IMR-90 (cell line): ENCODE results near the gene ZNF43. TPM values are rescaled to one million over a fixed set of nuclear protein-coding genes. Genes with fewer than 3 reads are reported as not detected.

ENCODE experiments used
- ATAC-seq: fragments of 200-7000 bp; cut with Tn5 transposase; 2 replicates; pipeline ENCODE4 v1.9.1; 2020; ENCODE audit warnings: low read depth, mild to moderate bottlenecking, moderate library complexity
- BruUV-seq: library from RNA; stranded (reverse); fragments of 400-500 nt; replicated peaks from 2 replicates; lab custom pipeline; 2021; lab: Mats Ljungman, UMichigan
- CTCF ChIA-PET: fragments of 300-600 bp; formaldehyde crosslinking; extraction: SDS; loops from one replicate; lab custom pipeline; 2021; ENCODE audit warnings: antibody characterized with exemption; lab: Yijun Ruan, JAX
- POLR2A ChIA-PET: fragments of 300-600 bp; sonication (Branson Sonifier 250); formaldehyde crosslinking; loops from one replicate; lab custom pipeline; 2022; ENCODE audit warnings: antibody characterized with exemption; ENCODE audit not compliant: unreplicated experiment; lab: Charles Lee
- DNase-seq: peaks from one replicate; pipeline ENCODE4 v3.0.0; 2013
- H2AFZ ChIP-seq: replicated peaks from 2 replicates; pipeline ENCODE3; 2013; ENCODE audit warnings: low read length, mild to moderate bottlenecking; ENCODE audit not compliant: poor library complexity
- H2AK5ac ChIP-seq: 2 replicates; pipeline ENCODE4 v1.6.1; 2013; ENCODE audit warnings: low read depth, low read length, inconsistent platforms
- H2AK9ac ChIP-seq: replicated peaks from 2 replicates; pipeline ENCODE3; 2013; ENCODE audit warnings: mild to moderate bottlenecking, low read depth, low read length, moderate library complexity; ENCODE audit not compliant: poor library complexity
- H2BK120ac ChIP-seq: 2 replicates; pipeline ENCODE4 v1.6.1; 2013; ENCODE audit warnings: low read depth, low read length, inconsistent platforms
- H2BK15ac ChIP-seq: 3 replicates; pipeline ENCODE4 v1.6.1; 2013; ENCODE audit warnings: low read depth, low read length, inconsistent platforms
- H2BK20ac ChIP-seq: 2 replicates; pipeline ENCODE4 v1.6.1; 2013; ENCODE audit warnings: low read depth, mild to moderate bottlenecking, inconsistent platforms, low read length, moderate library complexity
- H2BK5ac ChIP-seq: 2 replicates; pipeline ENCODE4 v1.6.1; 2013; ENCODE audit warnings: mild to moderate bottlenecking, low read depth, low read length, inconsistent platforms; ENCODE audit not compliant: poor library complexity, severe bottlenecking
- H3K14ac ChIP-seq: replicated peaks from 2 replicates; pipeline ENCODE4 v1.6.1; 2013; ENCODE audit warnings: low read depth, low read length, inconsistent platforms
- H3K18ac ChIP-seq: 2 replicates; pipeline ENCODE4 v1.6.1; 2013; ENCODE audit warnings: low read depth, low read length, control low read depth
- H3K23ac ChIP-seq: 2 replicates; pipeline ENCODE4 v1.6.1; 2013; ENCODE audit warnings: low read depth, low read length, inconsistent platforms
- H3K27ac ChIP-seq: 2 replicates; pipeline ENCODE4 v1.5.1; 2013; ENCODE audit warnings: mild to moderate bottlenecking, control low read depth, low read length; ENCODE audit not compliant: insufficient read depth
- H3K27me3 ChIP-seq: 2 replicates; pipeline ENCODE4 v1.6.1; 2013; ENCODE audit warnings: low read length; ENCODE audit not compliant: control insufficient read depth, insufficient read depth
- H3K36me3 ChIP-seq: 2 replicates; pipeline ENCODE4 v1.6.1; 2013; ENCODE audit warnings: low read length, mixed read lengths; ENCODE audit not compliant: control insufficient read depth, insufficient read depth
- H3K4ac ChIP-seq: 2 replicates; pipeline ENCODE4 v1.6.1; 2013; ENCODE audit warnings: low read depth, low read length, inconsistent platforms
- H3K4me1 ChIP-seq: 2 replicates; pipeline ENCODE4 v1.6.1; 2013; ENCODE audit warnings: low read length, mixed read lengths; ENCODE audit not compliant: control insufficient read depth, insufficient read depth
- H3K4me2 ChIP-seq: 2 replicates; pipeline ENCODE4 v1.6.1; 2013; ENCODE audit warnings: low read depth, mild to moderate bottlenecking, control low read depth, low read length, moderate library complexity
- H3K4me3 ChIP-seq: 2 replicates; pipeline ENCODE4 v1.5.1; 2013; ENCODE audit warnings: low read depth, mild to moderate bottlenecking, control low read depth, low read length, moderate library complexity; ENCODE audit not compliant: insufficient read depth
- H3K56ac ChIP-seq: 2 replicates; pipeline ENCODE4 v1.6.1; 2013; ENCODE audit warnings: low read length, inconsistent platforms; ENCODE audit not compliant: insufficient read depth; ENCODE audit errors: extremely low read depth
- H3K79me1 ChIP-seq, 2 experiments: 2 replicates each; pipeline ENCODE4 v1.6.1; 2013; ENCODE audit warnings: low read length in 2 of 2, inconsistent platforms in 1 of 2, low read depth in 1 of 2
- H3K9ac ChIP-seq: 2 replicates; pipeline ENCODE4 v1.6.1; 2013; ENCODE audit warnings: low read depth, low read length, control low read depth
- H3K9me1 ChIP-seq: 2 replicates; pipeline ENCODE4 v1.6.1; 2013; ENCODE audit warnings: low read length, inconsistent platforms; ENCODE audit not compliant: insufficient read depth
- H3K9me3 ChIP-seq: 2 replicates; pipeline ENCODE4 v1.6.1; 2013; ENCODE audit warnings: low read length; ENCODE audit not compliant: control insufficient read depth, insufficient read depth
- H4K20me1 ChIP-seq: 2 replicates; pipeline ENCODE4 v1.6.1; 2013; ENCODE audit warnings: low read length, inconsistent platforms; ENCODE audit not compliant: insufficient read depth
- H4K5ac ChIP-seq: 2 replicates; pipeline ENCODE4 v1.6.1; 2013; ENCODE audit warnings: mild to moderate bottlenecking, low read depth, low read length, control low read depth
- H4K8ac ChIP-seq, 2 experiments: 2 replicates each; pipeline ENCODE4 v1.6.1; 2013; ENCODE audit warnings: low read depth in 2 of 2, low read length in 2 of 2, control low read depth in 1 of 2, inconsistent platforms in 1 of 2
- H4K91ac ChIP-seq: 2 replicates; pipeline ENCODE4 v1.6.1; 2013; ENCODE audit warnings: low read depth, low read length, inconsistent platforms; ENCODE audit not compliant: insufficient read depth
- MAZ ChIP-seq: IDR thresholded peaks from 2 replicates; pipeline ENCODE4 v1.6.1; 2012; ENCODE audit warnings: low read depth, mild to moderate bottlenecking, low read length, improper control_type of control experiment, moderate library complexity, borderline replicate concordance
- NFE2L2 ChIP-seq: fragments of 150-350 bp; IDR thresholded peaks from 2 replicates; pipeline ENCODE4 v1.6.1; 2016; ENCODE audit warnings: low read depth, mild to moderate bottlenecking, low read length
- WGBS, 2 experiments: methylation state at CpG; one replicate each; pipeline versions ENCODE4 v1.1.5 to v1.1.7; 2013; ENCODE audit warnings: missing lambda C conversion rate in 2 of 2; ENCODE audit not compliant: insufficient read length in 1 of 2; ENCODE audit errors: extremely low coverage in 2 of 2; 5-methylcytosine and 5-hydroxymethylcytosine counted together
- dilution Hi-C: fragments of 300-500 bp; cut with HindIII; formaldehyde crosslinking; loops from one replicate; pipeline ENCODE4 v1.14.3; 2018; ENCODE audit warnings: low sequenced_read_pairs; ENCODE audit not compliant: unreplicated experiment
- in situ Hi-C: fragments of 300-500 bp; cut with MboI; formaldehyde crosslinking; loops from 3 replicates; pipeline ENCODE4 v1.14.3; 2019; ENCODE audit warnings: low sequenced_read_pairs, inconsistent platforms, mixed read lengths
- intact Hi-C: fragments of 100-400 bp; cut with micrococcal nuclease; formaldehyde crosslinking; loops from 2 replicates; pipeline ENCODE4 v1.10.0; 2022
- polyA plus RNA-seq, 3 experiments: library from polyadenylated mRNA; depleted of rRNA; stranded (reverse); fragments of >200 nt; gene quantifications; 2 replicates each; pipeline ENCODE4 v1.2.3, GENCODE V29; 2012; ENCODE audit warnings: low replicate concordance in 1 of 3
- total RNA-seq: library from RNA; depleted of rRNA; stranded (reverse); fragments of >200 nt; gene quantifications from 2 replicates; pipeline ENCODE4 v1.2.3, GENCODE V29; 2012

Gene ZNF43
- total and polyA plus RNA-seq, 2 of the 4 experiments (the other 2 are of a cell fraction): 2.9 to 8.8 TPM

DNA sequence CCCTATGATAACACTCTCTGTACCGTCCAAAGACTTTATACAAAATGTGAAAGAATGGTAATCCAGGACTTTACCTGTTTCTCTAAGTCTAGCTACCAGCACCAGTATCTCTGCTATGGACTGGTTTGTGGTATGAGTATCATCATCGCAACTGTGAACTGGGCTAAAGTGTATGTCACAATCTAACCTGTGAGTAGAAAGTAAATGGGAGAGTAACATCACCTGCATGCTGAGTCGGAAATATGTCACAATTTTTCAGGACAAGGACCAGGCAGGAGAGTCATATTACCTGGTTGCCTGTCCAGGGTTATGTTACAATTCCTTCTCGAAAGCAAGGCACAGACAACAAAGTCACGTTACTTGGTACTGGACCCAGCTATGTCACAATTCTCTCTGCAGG, 5.1 kb upstream of the ZNF43 start:
- Histone ChIP-seq H3K18ac (no peak overlapping the region), H3K27me3 (no peaks in the 10 kb centered on the region), H3K9ac (no peak overlapping the region), H2AK5ac (no peak overlapping the region), H3K4me1 (no peaks in the 10 kb centered on the region), H2BK5ac (no peak overlapping the region), H3K9me3 (no peaks in the 10 kb centered on the region), H4K8ac (no peak overlapping the region), H3K79me1 (peaks cover 6 to 8% of the 10 kb centered on the region in 2 experiments; a peak in 1 of 4 replicates), H4K91ac (no peak overlapping the region), H4K5ac (no peak overlapping the region), H3K27ac (no peak overlapping the region), H3K4me3 (no peak overlapping the region), H3K14ac (no peak overlapping the region), H2AK9ac (no peak overlapping the region), H2AFZ (no peak overlapping the region), H2BK120ac (no peak overlapping the region), H2BK15ac (no peak overlapping the region), H4K20me1 (no peaks in the 10 kb centered on the region), H2BK20ac (no peak overlapping the region), H3K4ac (no peak overlapping the region), H3K4me2 (no peak overlapping the region), H3K36me3 (peaks cover 36% of the 10 kb centered on the region), H3K56ac (no peak overlapping the region), H3K23ac (no peak overlapping the region), H3K9me1 (no peaks in the 10 kb centered on the region)
- CTCF ChIA-PET: no interaction called here
- POLR2A ChIA-PET: no interaction called here
- dilution Hi-C loops: no loop called here
- no peak for TF ChIP-seq NFE2L2
- TF ChIP-seq MAZ: no peak
- in situ Hi-C loops: no loop called here
- WGBS, 2 experiments: 100% methylated on average over 2 of the region's 5 CpGs; no CpG with 5 or more reads in 1 of the 2 experiments
- intact Hi-C loops: no loop called here
- no TSS peak for BruUV-seq
- no peak for DNase-seq
- ATAC-seq: no peak
